SK-N-SH (cell line): ENCODE results near the gene PICALM. TPM values are rescaled to one million over a fixed set of nuclear protein-coding genes. Genes with fewer than 3 reads are reported as not detected.

Source experiments
- CTCF ChIA-PET: fragments of 300-600, 350-600 bp; formaldehyde crosslinking; extraction: SDS; loops from one replicate; lab custom pipeline; 2021; lab: Yijun Ruan, JAX
- POLR2A ChIA-PET: fragments of 350-600 bp; sonication (Branson Sonifier 250); formaldehyde crosslinking; extraction: SDS; loops from one replicate; lab custom pipeline; 2020; ENCODE audit warnings: antibody characterized with exemption, inconsistent platforms; lab: Yijun Ruan, JAX
- DNase-seq: peaks from one replicate; pipeline ENCODE4 v3.0.0; 2012
- H2AFZ ChIP-seq: fragments of 200-600 bp; sonication (generic); 2 replicates; pipeline ENCODE4 v1.8.1; 2016; ENCODE audit warnings: antibody characterized with exemption, mild to moderate bottlenecking, low read depth
- H3F3A ChIP-seq: fragments of 200-600 bp; sonication (generic); replicated peaks from 2 replicates; pipeline ENCODE3; 2016; ENCODE audit warnings: antibody characterized with exemption, mild to moderate bottlenecking; ENCODE audit not compliant: insufficient read depth
- H3K27ac ChIP-seq, 2 experiments: fragments of 200-500 bp in 1 of 2; fragments of 200-600 bp in 1 of 2; sonication (Bioruptor generic) in 1 of 2; sonication (generic), shearing (Covaris generic) in 1 of 2; 2 replicates each; pipeline versions ENCODE4 v1.5.1 to v1.6.1; 2014 to 2016; ENCODE audit warnings: low read depth in 2 of 2, inconsistent platforms in 1 of 2, low read length in 1 of 2, mild to moderate bottlenecking in 1 of 2, mixed read lengths in 1 of 2
- H3K27me3 ChIP-seq: fragments of 200-600 bp; sonication (generic), shearing (Covaris generic); 2 replicates; pipeline ENCODE4 v1.6.1; 2016; ENCODE audit warnings: mixed run types; ENCODE audit not compliant: insufficient read depth
- H3K36me3 ChIP-seq, 2 experiments: fragments of 200-500 bp in 1 of 2; fragments of 200-600 bp in 1 of 2; sonication (Bioruptor generic) in 1 of 2; sonication (generic) in 1 of 2; replicated peaks in 1 of 2; 2 replicates each; pipeline versions ENCODE3 to v1.5.1; 2014 to 2016; ENCODE audit warnings: low read length in 1 of 2, mild to moderate bottlenecking in 1 of 2; ENCODE audit not compliant: insufficient read depth in 2 of 2, control insufficient read depth in 1 of 2
- H3K4me1 ChIP-seq, 2 experiments: fragments of 200-500 bp in 1 of 2; fragments of 200-600 bp in 1 of 2; sonication (Bioruptor generic) in 1 of 2; sonication (generic), shearing (Covaris generic) in 1 of 2; 2 replicates each; pipeline versions ENCODE4 v1.5.1 to v1.6.1; 2014 to 2016; ENCODE audit warnings: low read depth in 1 of 2, low read length in 1 of 2, mixed run types in 1 of 2; ENCODE audit not compliant: insufficient read depth in 2 of 2, control insufficient read depth in 1 of 2
- H3K4me2 ChIP-seq: fragments of 200-600 bp; sonication (generic), shearing (Covaris generic); 2 replicates; pipeline ENCODE4 v1.6.1; 2017; ENCODE audit warnings: mixed run types
- H3K4me3 ChIP-seq, 2 experiments: fragments of 200-500 bp in 1 of 2; fragments of 200-600 bp in 1 of 2; sonication (Bioruptor generic) in 1 of 2; sonication (generic), shearing (Covaris generic) in 1 of 2; 2 replicates each; pipeline versions ENCODE4 v1.5.1 to v1.8.1; 2014 to 2016; ENCODE audit warnings: low read depth in 2 of 2, inconsistent platforms in 1 of 2, low read length in 1 of 2, mild to moderate bottlenecking in 1 of 2, mixed read lengths in 1 of 2, moderate library complexity in 1 of 2
- H3K79me2 ChIP-seq: fragments of 200-600 bp; sonication (generic); 2 replicates; pipeline ENCODE4 v1.8.1; 2017; ENCODE audit warnings: mild to moderate bottlenecking; ENCODE audit not compliant: insufficient read depth
- H3K9ac ChIP-seq: fragments of 200-600 bp; sonication (generic); 2 replicates; pipeline ENCODE4 v1.6.1; 2017; ENCODE audit warnings: mixed run types
- H3K9me2 ChIP-seq: fragments of 200-600 bp; sonication (generic); 2 replicates; pipeline ENCODE4 v1.6.1; 2017; ENCODE audit warnings: mixed run types
- H3K9me3 ChIP-seq: fragments of 200-600 bp; sonication (generic); 2 replicates; pipeline ENCODE4 v1.6.1; 2017; ENCODE audit warnings: mixed run types, mild to moderate bottlenecking, moderate library complexity
- H4K20me1 ChIP-seq: fragments of 200-600 bp; sonication (generic); 2 replicates; pipeline ENCODE4 v1.6.1; 2017; ENCODE audit warnings: mild to moderate bottlenecking, mixed run types; ENCODE audit not compliant: insufficient read depth
- CHD2 ChIP-seq: fragments of 150-350 bp; IDR thresholded peaks from 2 replicates; pipeline ENCODE4 v1.6.1; 2018; ENCODE audit warnings: low read length; ENCODE audit not compliant: partially characterized antibody
- EP300 ChIP-seq, 2 experiments: IDR thresholded peaks; 2 replicates each; pipeline versions ENCODE4 v1.4.0 to v1.6.1; 2012; ENCODE audit warnings: borderline replicate concordance in 1 of 2, low read depth in 1 of 2, low read length in 1 of 2
- EZH2phosphoT487 ChIP-seq: fragments of 200-600 bp; sonication (generic); IDR thresholded peaks from 2 replicates; pipeline ENCODE4 v1.6.1; 2017; ENCODE audit warnings: low read depth, mixed run types, mild to moderate bottlenecking, antibody characterized with exemption, moderate library complexity, borderline replicate concordance
- FOXM1 ChIP-seq: IDR thresholded peaks from 2 replicates; pipeline ENCODE4 v1.4.0; 2012; ENCODE audit warnings: low read depth, mild to moderate bottlenecking
- GABPA ChIP-seq: IDR thresholded peaks from 2 replicates; pipeline ENCODE4 v1.4.0; 2012; ENCODE audit warnings: low read depth, mild to moderate bottlenecking
- JUND ChIP-seq: IDR thresholded peaks from 2 replicates; pipeline ENCODE4 v1.4.0; 2012
- NFIC ChIP-seq: IDR thresholded peaks from 2 replicates; pipeline ENCODE4 v1.4.0; 2012; ENCODE audit warnings: borderline replicate concordance
- NRF1 ChIP-seq: IDR thresholded peaks from 2 replicates; pipeline ENCODE4 v1.6.1; 2012; ENCODE audit warnings: low read depth, mild to moderate bottlenecking, low read length
- POLR2AphosphoS5 ChIP-seq: IDR thresholded peaks from 2 replicates; pipeline ENCODE4 v1.6.1; 2012; ENCODE audit warnings: low read depth, low read length
- RFX5 ChIP-seq: IDR thresholded peaks from 2 replicates; pipeline ENCODE4 v1.6.1; 2012; ENCODE audit warnings: mild to moderate bottlenecking, improper control_type of control experiment, low read length
- RXRA ChIP-seq: IDR thresholded peaks from 2 replicates; pipeline ENCODE4 v1.4.0; 2012; ENCODE audit warnings: low read depth, mild to moderate bottlenecking, borderline replicate concordance
- SMC3 ChIP-seq: IDR thresholded peaks from 2 replicates; pipeline ENCODE4 v1.6.1; 2012; ENCODE audit warnings: low read depth, low read length, improper control_type of control experiment
- TAF1 ChIP-seq: IDR thresholded peaks from 2 replicates; pipeline ENCODE4 v1.6.1; 2012; ENCODE audit warnings: low read depth, mild to moderate bottlenecking, low read length, moderate library complexity, borderline replicate concordance
- WGBS: methylation state at CpG from one replicate; pipeline ENCODE4 v1.1.6; 2017; ENCODE audit warnings: low lambda C conversion rate; 5-methylcytosine and 5-hydroxymethylcytosine counted together
- polyA plus RNA-seq, 3 experiments: library from polyadenylated mRNA; depleted of rRNA; stranded (reverse); fragments of >200 nt; gene quantifications; 2 replicates each; pipeline ENCODE4 v1.2.3, GENCODE V29; 2012
- TF ChIP-seq, protein P1 (sequence below): fragments of 200-600 bp; sonication (generic); IDR thresholded peaks from 2 replicates; pipeline ENCODE4 v1.6.1; 2017; ENCODE audit warnings: antibody characterized with exemption, mild to moderate bottlenecking, moderate library complexity
- TF ChIP-seq, protein P2 (sequence below): IDR thresholded peaks from 2 replicates; pipeline ENCODE4 v1.4.0; 2012; ENCODE audit warnings: low read depth, borderline replicate concordance
- TF ChIP-seq, protein P3 (sequence below): IDR thresholded peaks from 2 replicates; pipeline ENCODE4 v1.4.0; 2012; ENCODE audit warnings: low read depth, borderline replicate concordance

The PICALM gene
- polyA plus RNA-seq, 1 of the 3 experiments (the other 2 are of a cell fraction) = 103 TPM

DNA sequence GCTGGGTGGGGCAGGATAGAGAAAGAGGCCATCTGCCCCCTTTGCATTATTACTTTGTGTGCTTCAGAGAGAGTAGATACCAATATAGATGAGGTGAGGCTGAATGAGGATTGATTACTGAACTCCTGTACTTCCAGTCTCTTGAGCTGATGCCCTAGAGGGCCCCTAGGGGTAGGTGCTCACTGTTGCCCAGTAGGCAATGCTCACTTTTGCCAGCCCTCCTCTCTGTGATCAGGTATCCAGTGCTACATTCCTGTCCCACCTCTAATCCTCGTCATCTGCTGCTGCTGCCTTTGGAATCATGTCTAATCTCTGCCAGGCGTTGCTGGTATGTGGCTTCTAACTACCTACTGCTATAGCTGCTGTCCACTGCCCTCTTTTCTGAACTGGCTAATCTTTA, 156.5 kb downstream of the PICALM start:
- Histone ChIP-seq H3K4me2 (no peak overlapping the region), H3F3A (no peaks in the 10 kb centered on the region), H3K79me2 (no peaks in the 10 kb centered on the region), H2AFZ (no peak overlapping the region), H3K4me1 (no peaks in the 10 kb centered on the region), H4K20me1 (no peaks in the 10 kb centered on the region), H3K27ac (no peak overlapping the region), H3K4me3 (no peak overlapping the region), H3K27me3 (no peaks in the 10 kb centered on the region), H3K9me3 (no peaks in the 10 kb centered on the region), H3K9me2 (no peaks in the 10 kb centered on the region), H3K36me3 (no peaks in the 10 kb centered on the region), H3K9ac (no peak overlapping the region)
- no peak for DNase-seq
- TF ChIP-seq EZH2phosphoT487 (no peak), EP300 (IDR thresholded peaks at IDR 0.05; ENCODE audit: borderline replicate concordance in 1 of 2, low read depth in 1 of 2, low read length in 1 of 2) (no peak), NFIC (no peak), POLR2AphosphoS5 (no peak), RFX5 (no peak), FOXM1 (no peak), GABPA (no peak), RXRA (no peak), NRF1 (no peak), CHD2 (no peak), SMC3 (no peak), JUND (no peak), TAF1 (no peak)
- TF ChIP-seq, protein P1, sequence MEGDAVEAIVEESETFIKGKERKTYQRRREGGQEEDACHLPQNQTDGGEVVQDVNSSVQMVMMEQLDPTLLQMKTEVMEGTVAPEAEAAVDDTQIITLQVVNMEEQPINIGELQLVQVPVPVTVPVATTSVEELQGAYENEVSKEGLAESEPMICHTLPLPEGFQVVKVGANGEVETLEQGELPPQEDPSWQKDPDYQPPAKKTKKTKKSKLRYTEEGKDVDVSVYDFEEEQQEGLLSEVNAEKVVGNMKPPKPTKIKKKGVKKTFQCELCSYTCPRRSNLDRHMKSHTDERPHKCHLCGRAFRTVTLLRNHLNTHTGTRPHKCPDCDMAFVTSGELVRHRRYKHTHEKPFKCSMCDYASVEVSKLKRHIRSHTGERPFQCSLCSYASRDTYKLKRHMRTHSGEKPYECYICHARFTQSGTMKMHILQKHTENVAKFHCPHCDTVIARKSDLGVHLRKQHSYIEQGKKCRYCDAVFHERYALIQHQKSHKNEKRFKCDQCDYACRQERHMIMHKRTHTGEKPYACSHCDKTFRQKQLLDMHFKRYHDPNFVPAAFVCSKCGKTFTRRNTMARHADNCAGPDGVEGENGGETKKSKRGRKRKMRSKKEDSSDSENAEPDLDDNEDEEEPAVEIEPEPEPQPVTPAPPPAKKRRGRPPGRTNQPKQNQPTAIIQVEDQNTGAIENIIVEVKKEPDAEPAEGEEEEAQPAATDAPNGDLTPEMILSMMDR = no peak
- TF ChIP-seq, protein P2, sequence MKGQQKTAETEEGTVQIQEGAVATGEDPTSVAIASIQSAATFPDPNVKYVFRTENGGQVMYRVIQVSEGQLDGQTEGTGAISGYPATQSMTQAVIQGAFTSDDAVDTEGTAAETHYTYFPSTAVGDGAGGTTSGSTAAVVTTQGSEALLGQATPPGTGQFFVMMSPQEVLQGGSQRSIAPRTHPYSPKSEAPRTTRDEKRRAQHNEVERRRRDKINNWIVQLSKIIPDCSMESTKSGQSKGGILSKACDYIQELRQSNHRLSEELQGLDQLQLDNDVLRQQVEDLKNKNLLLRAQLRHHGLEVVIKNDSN = no peak
- TF ChIP-seq, protein P3, sequence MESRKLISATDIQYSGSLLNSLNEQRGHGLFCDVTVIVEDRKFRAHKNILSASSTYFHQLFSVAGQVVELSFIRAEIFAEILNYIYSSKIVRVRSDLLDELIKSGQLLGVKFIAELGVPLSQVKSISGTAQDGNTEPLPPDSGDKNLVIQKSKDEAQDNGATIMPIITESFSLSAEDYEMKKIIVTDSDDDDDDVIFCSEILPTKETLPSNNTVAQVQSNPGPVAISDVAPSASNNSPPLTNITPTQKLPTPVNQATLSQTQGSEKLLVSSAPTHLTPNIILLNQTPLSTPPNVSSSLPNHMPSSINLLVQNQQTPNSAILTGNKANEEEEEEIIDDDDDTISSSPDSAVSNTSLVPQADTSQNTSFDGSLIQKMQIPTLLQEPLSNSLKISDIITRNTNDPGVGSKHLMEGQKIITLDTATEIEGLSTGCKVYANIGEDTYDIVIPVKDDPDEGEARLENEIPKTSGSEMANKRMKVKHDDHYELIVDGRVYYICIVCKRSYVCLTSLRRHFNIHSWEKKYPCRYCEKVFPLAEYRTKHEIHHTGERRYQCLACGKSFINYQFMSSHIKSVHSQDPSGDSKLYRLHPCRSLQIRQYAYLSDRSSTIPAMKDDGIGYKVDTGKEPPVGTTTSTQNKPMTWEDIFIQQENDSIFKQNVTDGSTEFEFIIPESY = no peak
- ChIA-PET CTCF (no interaction called here), POLR2A (no interaction called here)
- 54% methylated on average over 2 of the region's 2 CpGs for WGBS

Other genes starting within 250 kb of the PICALM start
- not detected in 2 replicates for gene CCDC83, start 213.7 kb downstream of the PICALM start, polyA plus RNA-seq (2012; rRNA removed)
- 12.8 and 14.2 TPM in 2 replicates for gene EED, start 175.7 kb upstream of the PICALM start, polyA plus RNA-seq (2012; rRNA removed)
- gene HIKESHI, start 233.2 kb upstream of the PICALM start, polyA plus RNA-seq (2012; rRNA removed) = 62.3 and 67.6 TPM in 2 replicates